ENCODE data around the gene REV1.

Gene REV1

DNA sequence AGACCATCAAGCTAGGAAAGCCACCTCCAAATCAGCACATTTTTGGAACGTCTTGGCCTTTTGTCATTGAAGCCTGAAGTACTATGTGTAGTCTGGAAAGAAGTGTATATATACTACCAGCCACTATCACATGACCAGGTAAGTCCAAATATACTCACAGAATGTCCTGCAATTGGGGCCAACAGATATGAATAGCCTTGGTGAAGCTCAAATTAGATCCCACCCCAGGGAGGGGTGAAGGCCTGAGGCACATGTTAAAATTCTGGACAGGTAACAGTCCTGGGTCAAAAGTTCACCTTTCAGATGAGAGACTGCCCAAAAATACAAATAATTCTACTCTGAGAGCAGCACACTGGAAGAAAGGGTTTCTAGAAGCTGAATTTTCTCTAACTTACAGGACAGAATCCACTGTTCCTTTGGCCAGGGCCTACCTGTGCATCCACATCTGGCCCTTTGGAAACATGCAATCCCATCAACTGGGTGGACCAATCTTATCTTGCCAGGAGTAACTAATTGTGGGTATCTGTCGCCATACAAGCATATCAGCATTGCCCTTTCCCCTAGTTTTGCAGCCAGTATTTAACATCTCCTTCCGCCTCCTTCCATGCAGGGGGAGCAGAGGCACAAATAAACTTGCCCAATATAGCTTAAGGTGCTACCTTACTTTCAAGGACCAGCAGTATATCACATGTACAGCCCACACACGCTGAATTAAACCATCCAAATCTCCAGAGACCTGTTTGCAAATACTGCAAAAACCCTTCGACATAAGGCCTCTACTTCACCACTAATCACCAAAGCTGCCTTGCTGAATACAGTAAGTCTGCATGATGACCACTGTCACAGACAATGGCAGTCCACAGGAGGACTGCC, 84.8 kb downstream of the REV1 start:
- no peak overlapping the region for H3K4me3 ChIP-seq (ENCODE audit: low read depth, low read length)
- DNase-seq (ENCODE audit: low read depth) = no peak
- TF ChIP-seq, protein P1, sequence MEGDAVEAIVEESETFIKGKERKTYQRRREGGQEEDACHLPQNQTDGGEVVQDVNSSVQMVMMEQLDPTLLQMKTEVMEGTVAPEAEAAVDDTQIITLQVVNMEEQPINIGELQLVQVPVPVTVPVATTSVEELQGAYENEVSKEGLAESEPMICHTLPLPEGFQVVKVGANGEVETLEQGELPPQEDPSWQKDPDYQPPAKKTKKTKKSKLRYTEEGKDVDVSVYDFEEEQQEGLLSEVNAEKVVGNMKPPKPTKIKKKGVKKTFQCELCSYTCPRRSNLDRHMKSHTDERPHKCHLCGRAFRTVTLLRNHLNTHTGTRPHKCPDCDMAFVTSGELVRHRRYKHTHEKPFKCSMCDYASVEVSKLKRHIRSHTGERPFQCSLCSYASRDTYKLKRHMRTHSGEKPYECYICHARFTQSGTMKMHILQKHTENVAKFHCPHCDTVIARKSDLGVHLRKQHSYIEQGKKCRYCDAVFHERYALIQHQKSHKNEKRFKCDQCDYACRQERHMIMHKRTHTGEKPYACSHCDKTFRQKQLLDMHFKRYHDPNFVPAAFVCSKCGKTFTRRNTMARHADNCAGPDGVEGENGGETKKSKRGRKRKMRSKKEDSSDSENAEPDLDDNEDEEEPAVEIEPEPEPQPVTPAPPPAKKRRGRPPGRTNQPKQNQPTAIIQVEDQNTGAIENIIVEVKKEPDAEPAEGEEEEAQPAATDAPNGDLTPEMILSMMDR (IDR thresholded peaks at IDR 0.05; ENCODE audit: low read depth, low read length, missing control alignments) = no peak

DNA sequence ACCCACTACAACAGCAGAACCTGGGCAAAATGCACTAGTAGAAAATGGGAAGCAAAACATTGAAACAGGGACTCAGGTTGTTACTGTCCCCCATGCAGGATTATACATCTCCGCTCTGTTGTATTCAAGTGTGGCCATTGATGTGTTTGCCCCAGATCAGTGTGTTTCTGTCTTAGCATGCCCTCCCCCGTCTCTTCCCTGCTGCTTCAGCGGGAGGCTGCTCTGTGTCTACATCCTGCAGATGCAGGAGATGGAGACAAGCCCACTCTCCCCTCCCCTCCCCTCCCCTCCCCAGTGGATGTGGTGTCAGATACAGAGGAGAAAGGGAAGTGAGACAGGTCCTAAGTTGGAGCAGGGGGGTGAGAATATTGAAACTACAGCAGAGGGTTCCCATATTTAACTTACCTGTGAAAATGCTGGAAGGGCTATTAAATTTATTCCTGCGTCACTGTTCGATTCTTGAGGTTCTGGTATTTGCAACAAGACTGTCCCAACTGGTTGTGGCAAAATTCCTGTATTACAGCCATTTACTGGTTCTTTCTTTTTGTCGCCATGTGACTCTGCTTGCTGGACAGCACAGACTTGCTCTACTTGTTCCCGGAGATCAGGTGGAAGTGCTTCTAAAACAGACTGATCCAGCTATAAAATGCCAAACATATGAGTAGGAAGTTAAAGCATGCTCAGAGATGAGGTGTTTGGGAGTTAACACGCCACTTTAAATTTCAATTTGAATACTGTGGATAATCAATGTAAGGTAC, 85.6 kb downstream of the REV1 start:
- no peak for DNase-seq (ENCODE audit: low read depth)
- TF ChIP-seq, protein P1 (IDR thresholded peaks at IDR 0.05; ENCODE audit: low read depth, low read length, missing control alignments) = no peak
- no peak overlapping the region for H3K4me3 ChIP-seq (ENCODE audit: low read depth, low read length)

DNA sequence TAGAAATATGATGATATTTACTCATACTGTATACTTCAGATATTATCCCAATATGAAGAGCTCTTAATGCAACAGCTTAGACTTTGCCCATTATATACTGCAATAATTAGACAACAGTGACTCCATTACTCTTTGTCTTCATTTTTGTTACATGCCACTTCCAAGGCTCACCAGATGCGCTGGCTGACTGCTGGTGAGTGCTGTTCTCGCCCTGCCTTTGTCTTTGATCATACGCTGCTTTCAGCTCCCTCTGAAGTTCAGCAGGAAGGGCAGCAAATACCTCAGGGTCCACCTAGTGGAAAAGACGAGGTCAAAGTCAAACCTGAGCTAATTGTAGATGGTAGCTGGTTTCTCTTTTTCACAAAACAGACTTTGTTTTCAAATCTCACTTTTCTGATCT, 86.3 kb downstream of the REV1 start:
- H3K4me3 ChIP-seq (ENCODE audit: low read depth, low read length) = no peak overlapping the region
- TF ChIP-seq, protein P1 (IDR thresholded peaks at IDR 0.05; ENCODE audit: low read depth, low read length, missing control alignments) = no peak
- DNase-seq (ENCODE audit: low read depth) = no peak

DNA sequence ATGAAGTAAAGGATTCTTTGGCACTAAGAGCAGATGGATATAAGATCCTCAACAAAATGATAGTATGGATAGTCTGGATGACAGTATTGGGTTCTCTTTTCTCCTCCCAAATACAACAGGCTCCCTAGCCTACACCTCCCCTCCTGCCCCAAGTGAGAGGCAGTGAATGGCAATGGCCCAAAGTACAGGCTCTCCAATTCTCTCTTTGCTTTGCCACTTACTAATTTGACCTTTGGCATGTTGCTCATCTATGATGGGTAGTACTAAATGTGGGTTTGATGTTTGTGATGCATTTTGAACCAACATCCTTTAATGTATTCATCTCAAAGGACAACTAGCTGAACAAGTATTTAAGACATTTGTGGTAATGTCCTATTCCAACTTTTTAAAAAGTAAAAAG, 86.7 kb downstream of the REV1 start:
- DNase-seq (ENCODE audit: low read depth) = no peak
- TF ChIP-seq, protein P1 (IDR thresholded peaks at IDR 0.05; ENCODE audit: low read depth, low read length, missing control alignments) = no peak
- no peak overlapping the region for H3K4me3 ChIP-seq (ENCODE audit: low read depth, low read length)

DNA sequence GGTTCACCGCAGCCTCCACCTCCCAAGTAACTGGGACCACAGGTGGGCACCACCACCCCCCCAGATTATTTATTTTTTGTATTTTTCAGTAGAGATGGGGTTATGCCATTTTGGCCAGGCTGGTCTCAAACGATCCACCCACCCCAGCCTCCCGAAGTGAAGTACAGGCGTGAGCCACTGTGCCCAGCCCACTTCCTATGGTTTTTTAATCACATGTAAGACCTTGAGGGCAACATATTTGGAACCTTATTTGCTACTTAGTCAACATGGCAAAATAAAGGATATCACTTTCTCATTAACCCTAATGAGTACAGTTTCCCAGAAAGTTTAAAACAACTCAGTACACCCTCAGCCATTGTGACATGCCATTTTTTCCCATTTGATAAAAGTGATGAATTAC, 88.0 kb downstream of the REV1 start:
- H3K4me3 ChIP-seq (ENCODE audit: low read depth, low read length) = no peak overlapping the region
- DNase-seq (ENCODE audit: low read depth) = no peak
- TF ChIP-seq, protein P1 (IDR thresholded peaks at IDR 0.05; ENCODE audit: low read depth, low read length, missing control alignments) = no peak

DNA sequence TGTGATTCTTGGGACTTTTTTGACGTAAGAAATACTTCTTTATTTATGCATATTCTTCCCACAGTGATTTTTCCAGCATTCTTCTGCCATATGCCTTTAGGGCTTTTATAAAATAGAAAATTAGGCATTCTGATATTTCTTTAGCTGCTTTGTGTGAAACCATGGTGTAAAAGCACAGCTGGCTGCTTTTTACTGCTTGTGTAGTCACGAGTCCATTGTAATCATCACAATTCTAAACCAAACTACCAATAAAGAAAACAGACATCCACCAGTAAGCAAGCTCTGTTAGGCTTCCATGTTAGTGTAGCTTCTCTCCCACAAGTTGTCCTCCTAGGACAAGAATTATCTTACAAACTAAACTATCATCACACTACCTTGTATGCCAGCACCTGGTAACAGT, 90.0 kb downstream of the REV1 start:
- DNase-seq (ENCODE audit: low read depth) = no peak
- TF ChIP-seq, protein P1 (IDR thresholded peaks at IDR 0.05; ENCODE audit: low read depth, low read length, missing control alignments) = no peak
- no peak overlapping the region for H3K4me3 ChIP-seq (ENCODE audit: low read depth, low read length)
